Psoas muscle (tissue), 8 donors: ENCODE results near the gene KIF22. TPM values are rescaled to one million over a fixed set of nuclear protein-coding genes. Genes with fewer than 3 reads are reported as not detected.
"Not testable (repeated sequence)": the region's sequence is repeated elsewhere in the genome, so short reads cannot be mapped to it uniquely, and the experiment has no call there.

ENCODE experiments used
- ATAC-seq, 4 donors: fragments of 200-7000 bp; cut with Tn5 transposase; one replicate each; pipeline ENCODE4 v1.9.1; 2020; ENCODE audit warnings: moderate library complexity in 3 of 4, mild to moderate bottlenecking in 2 of 4
- DNase-seq, 2 donors: peaks; one replicate each; pipeline ENCODE4 v3.0.0-alpha.2; 2020
- H3K27ac ChIP-seq: fragments of 200-600 bp; one replicate; pipeline ENCODE4 v1.8.0; 2022
- H3K27me3 ChIP-seq, 3 donors: fragments of 200-600 bp in 1 of 3; one replicate each; pipeline versions ENCODE4 v1.6.1 to v1.8.0; 2013 to 2022; ENCODE audit warnings: low read length in 2 of 3, mild to moderate bottlenecking in 2 of 3, moderate library complexity in 1 of 3; ENCODE audit not compliant: insufficient read depth in 3 of 3
- H3K36me3 ChIP-seq, 2 donors: fragments of 200-600 bp in 1 of 2; one replicate each; pipeline versions ENCODE4 v1.6.1 to v1.8.0; 2013 to 2022; ENCODE audit warnings: low read depth in 1 of 2, mild to moderate bottlenecking in 1 of 2, moderate library complexity in 1 of 2; ENCODE audit not compliant: insufficient read depth in 1 of 2
- H3K4me1 ChIP-seq: fragments of 200-600 bp; one replicate; pipeline ENCODE4 v1.8.0; 2022
- H3K4me3 ChIP-seq: fragments of 200-600 bp; one replicate; pipeline ENCODE4 v1.8.0; 2022; ENCODE audit warnings: mild to moderate bottlenecking
- H3K9me3 ChIP-seq: fragments of 200-600 bp; one replicate; pipeline ENCODE4 v1.8.0; 2022
- CTCF ChIP-seq: fragments of 200-600 bp; IDR thresholded peaks from one replicate; pipeline ENCODE4 v1.8.0; 2022; ENCODE audit warnings: antibody characterized with exemption
- WGBS, 3 donors: extraction: QIAGEN DNeasy Blood & Tissue Kit; methylation state at CpG; one replicate each; pipeline versions ENCODE4 v1.1.6 to v1.1.7; 2013; 5-methylcytosine and 5-hydroxymethylcytosine counted together
- intact Hi-C, 2 donors: fragments of 100-400 bp; cut with DNase I; formaldehyde crosslinking; loops; one replicate each; pipeline versions ENCODE4 v1.11.0 to v1.14.2; 2022
- polyA plus RNA-seq, 3 donors: library from polyadenylated mRNA; stranded (reverse); fragments of 200-250 nt; gene quantifications; one replicate each; pipeline ENCODE4 v1.2.3, GENCODE V29; 2013
- total RNA-seq, 4 donors: library from RNA; stranded (reverse); fragmentation: NEBNext Ultra II Directional in 2 of 4; extraction: Animal tissue kit (Norgen Biotek cat#: 25700) in 2 of 4; gene quantifications; one replicate each; pipeline versions ENCODE4 v1.2.1 to v1.2.4, GENCODE V29; 2021 to 2023
- donor health status: healthy with polysubstance abuse.
- donor health status: DM: no; HTN: no; CAD: no; lungs with moderate emphysema.
- donor health status: Bipolar disorder and iron deficiency.
- donor health status: healthy.
- donor health status: DM: yes; HTN: yes; CAD: no.
- donor health status: DM: no; HTN: no; CAD: no.
- donor health status: DM: no; HTN: no; CAD: no.
- donor health status: DM: yes; HTN: yes; CAD: no.

Gene KIF22
- total and polyA plus RNA-seq, 7 donors: 12.6 to 23.8 (median 15.4) TPM

- Histone ChIP-seq H3K9me3 (no peaks in the 10 kb centered on the region), H3K4me1 (no peaks in the 10 kb centered on the region), H3K27me3 (no peaks in the 10 kb centered on the region), H3K27ac (no peak overlapping the region), H3K4me3 (no peak overlapping the region), H3K36me3 (no peaks in the 10 kb centered on the region)
- 71 to 78% (median 77%) methylated on average over 6 of the region's 6 CpGs for WGBS, 3 donors
- ATAC-seq (no peak), DNase-seq (no peak)
- intact Hi-C loops: no loop called here
- no peak for TF ChIP-seq CTCF
Observed at GRCh38 chr16:29757950-29758466, 32.5 kb upstream of the KIF22 start.

DNA sequence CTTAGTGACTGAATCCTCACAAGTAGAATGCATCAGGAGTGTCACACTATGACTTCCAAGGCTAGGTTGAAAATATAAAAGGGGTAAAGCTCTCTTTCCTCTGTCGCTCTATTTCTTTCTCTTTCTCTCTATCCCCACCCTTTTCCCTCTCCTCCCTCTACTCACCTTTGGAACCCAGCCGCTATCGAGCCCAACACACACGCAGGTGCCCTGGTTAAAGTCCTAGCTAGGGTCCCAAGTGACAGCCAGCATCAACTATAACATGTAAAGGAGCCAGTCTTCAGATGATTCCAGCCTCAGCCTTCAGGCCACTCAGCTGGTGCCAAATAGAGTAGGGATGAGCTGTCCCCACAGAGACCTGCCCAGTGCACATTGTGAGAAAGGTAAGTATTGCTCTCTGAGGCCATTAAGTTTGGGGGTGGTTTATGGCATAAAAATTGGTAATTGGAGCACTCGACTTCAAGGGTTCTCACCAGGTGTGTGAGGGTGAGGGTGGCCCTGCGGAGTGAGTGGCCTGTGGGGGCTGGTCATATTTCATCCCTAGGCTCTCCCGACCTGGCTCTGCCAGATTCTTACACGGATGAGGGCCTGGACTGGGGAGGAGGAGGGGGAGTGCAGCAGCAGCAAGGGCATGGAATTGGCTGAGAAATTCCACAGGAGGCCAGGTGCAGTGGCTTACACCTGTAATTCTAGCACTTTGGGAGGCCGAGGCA, 29.8 kb upstream of the KIF22 start:
- DNase-seq: no peak
- no peaks in the 10 kb centered on the region for H3K27me3 ChIP-seq
- no peak overlapping the region for H3K27ac ChIP-seq
- intact Hi-C loops: no loop called here
- WGBS, 3 donors: 55 to 64% (median 58%) methylated on average over 9 of the region's 9 CpGs
- H3K4me1 ChIP-seq: no peaks in the 10 kb centered on the region
- no peaks in the 10 kb centered on the region for H3K36me3 ChIP-seq
- ATAC-seq: no peak
- H3K9me3 ChIP-seq: no peaks in the 10 kb centered on the region
- no peak overlapping the region for H3K4me3 ChIP-seq
- TF ChIP-seq CTCF: no peak

DNA sequence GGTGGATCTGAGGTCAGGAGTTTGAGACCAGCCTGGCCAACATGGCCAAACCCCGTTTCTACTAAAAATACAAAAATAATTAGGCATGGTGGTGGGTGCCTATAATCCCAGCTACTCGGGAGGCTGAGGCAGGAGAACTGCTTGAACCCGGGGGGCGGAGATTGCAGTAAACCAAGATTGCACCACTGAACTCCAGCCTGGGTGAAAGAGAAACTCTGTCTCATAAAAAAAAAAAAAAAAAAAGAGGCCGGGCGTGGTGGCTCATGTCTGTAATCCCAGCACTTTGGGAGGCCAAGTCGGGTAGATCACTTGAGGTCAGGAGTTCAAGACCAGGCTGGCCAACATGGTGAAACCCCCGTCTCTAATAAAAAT, 29.3 kb upstream of the KIF22 start:
- DNase-seq, ATAC-seq, H3K36me3 ChIP-seq, intact Hi-C loops, H3K9me3 ChIP-seq, H3K4me1 ChIP-seq, H3K4me3 ChIP-seq, H3K27me3 ChIP-seq, H3K27ac ChIP-seq: not testable (repeated sequence)
- 59 to 71% (median 68%) methylated on average over 6 to 8 of the region's 8 CpGs for WGBS, 3 donors

GRCh38 chr16:29761882-29762281, 28.7 kb upstream of the KIF22 start:
- Histone ChIP-seq H3K4me1 (no peaks in the 10 kb centered on the region), H3K4me3 (no peak overlapping the region), H3K27ac (no peak overlapping the region), H3K9me3 (no peaks in the 10 kb centered on the region), H3K27me3 (no peaks in the 10 kb centered on the region), H3K36me3 (no peaks in the 10 kb centered on the region)
- ATAC-seq: no peak
- no peak for DNase-seq
- TF ChIP-seq CTCF: no peak
- intact Hi-C loops: no loop called here
- 61 to 66% (median 64%) methylated on average over 6 of the region's 6 CpGs for WGBS, 3 donors

- intact Hi-C loops: no loop called here
- 66 to 74% (median 72%) methylated on average over 6 of the region's 6 CpGs for WGBS, 3 donors
- no peak for DNase-seq
- no peak for ATAC-seq
- no peaks in the 10 kb centered on the region for H3K9me3 ChIP-seq
- no peak for TF ChIP-seq CTCF
- no peaks in the 10 kb centered on the region for H3K27me3 ChIP-seq
- no peak overlapping the region for H3K27ac ChIP-seq
- no peaks in the 10 kb centered on the region for H3K4me1 ChIP-seq
- H3K4me3 ChIP-seq: no peak overlapping the region
- H3K36me3 ChIP-seq: no peaks in the 10 kb centered on the region
Observed at GRCh38 chr16:29763326-29763725, 27.2 kb upstream of the KIF22 start.
